ENCODE data around the gene DCHS2. TPM values are rescaled to one million over a fixed set of nuclear protein-coding genes. Genes with fewer than 3 reads are reported as not detected.

The DCHS2 gene
- total RNA-seq, 2 experiments from 2014 or later: not detected

DNA sequence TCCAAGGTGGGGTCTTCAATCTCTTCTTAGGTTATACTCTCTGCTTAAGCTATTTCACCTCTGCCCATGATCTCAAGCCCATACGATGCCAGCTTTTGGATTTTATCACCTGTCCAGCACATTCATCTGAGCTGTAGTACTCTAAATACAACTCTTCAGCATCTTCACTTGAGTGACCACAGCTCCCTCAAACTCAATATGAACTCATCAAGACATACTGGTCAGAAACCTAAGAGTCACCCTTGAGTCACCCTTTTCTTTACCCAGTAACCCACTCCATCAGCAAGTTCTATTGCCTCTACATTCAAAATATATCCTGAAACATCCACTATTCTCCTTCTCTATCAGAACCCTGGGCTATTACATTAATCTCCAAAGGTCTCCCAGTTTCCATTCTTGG lies 69.4 kb downstream of the DCHS2 start:
- H3K27ac Mint-ChIP-seq: no peak overlapping the region
- ChIA-PET POLR2A (no interaction called here), CTCF (no interaction called here)
- no peak overlapping the region for H3K4me3 Mint-ChIP-seq
- no peaks in the 10 kb centered on the region for H3K9me3 Mint-ChIP-seq
- no peaks in the 10 kb centered on the region for H3K36me3 Mint-ChIP-seq (ENCODE audit: low read depth)
- H3K27me3 Mint-ChIP-seq: peaks cover 22% of the 10 kb centered on the region
- H3K4me1 Mint-ChIP-seq: peaks cover 3% of the 10 kb centered on the region
- DNase-seq: no peak

DNA sequence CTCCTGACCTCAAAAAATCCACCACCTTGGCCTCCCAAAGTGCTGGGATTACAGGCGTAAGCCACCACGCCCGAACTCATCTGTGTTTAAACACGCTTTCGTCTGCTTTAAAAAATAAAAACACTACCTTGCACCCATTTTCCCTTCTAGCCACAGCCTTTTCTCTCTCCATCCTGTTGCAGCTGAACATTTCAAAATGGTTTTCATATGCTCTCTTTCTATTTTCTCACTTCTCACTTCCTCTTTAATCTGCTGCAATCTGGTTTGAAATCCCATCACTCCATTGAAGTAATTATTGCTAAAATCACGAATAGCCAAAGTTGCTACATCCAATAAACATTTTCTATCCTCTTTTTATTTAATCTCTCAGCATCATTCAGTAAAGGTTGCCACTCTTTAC lies 70.0 kb downstream of the DCHS2 start:
- ChIA-PET POLR2A (no interaction called here), CTCF (no interaction called here)
- no peak for DNase-seq
- Mint-ChIP-seq H3K27me3 (peaks cover 28% of the 10 kb centered on the region), H3K4me3 (no peak overlapping the region), H3K27ac (no peak overlapping the region), H3K9me3 (no peaks in the 10 kb centered on the region), H3K36me3 (ENCODE audit: low read depth) (no peaks in the 10 kb centered on the region), H3K4me1 (peaks cover 7% of the 10 kb centered on the region)

DNA sequence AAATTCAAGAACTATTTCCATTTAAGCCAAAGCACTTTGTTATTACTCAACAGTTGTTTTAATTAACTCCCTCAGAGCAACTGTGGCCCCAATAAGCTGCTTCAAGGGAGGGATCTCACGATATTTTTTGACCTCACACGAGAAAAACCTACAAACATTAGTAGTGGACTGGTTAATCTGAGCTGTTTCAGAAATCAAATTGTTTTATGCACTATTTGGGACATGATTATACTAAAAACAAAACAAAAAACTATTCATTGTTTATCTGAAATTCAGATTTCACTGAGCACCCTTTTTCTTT lies 74.3 kb downstream of the DCHS2 start:
- ChIA-PET CTCF (interaction anchor here (0.6 kb wide), 1 partner anchor 53 kb away, joined by 3 read pairs; no protein-coding TSS in a partner anchor), POLR2A (no interaction called here)
- no peak for DNase-seq
- H3K9me3 Mint-ChIP-seq: no peaks in the 10 kb centered on the region
- no peak overlapping the region for H3K4me3 Mint-ChIP-seq
- H3K27me3 Mint-ChIP-seq: peaks cover 44% of the 10 kb centered on the region
- H3K27ac Mint-ChIP-seq: no peak overlapping the region
- H3K4me1 Mint-ChIP-seq: peaks cover 14% of the 10 kb centered on the region
- H3K36me3 Mint-ChIP-seq (ENCODE audit: low read depth): no peaks in the 10 kb centered on the region

DNA sequence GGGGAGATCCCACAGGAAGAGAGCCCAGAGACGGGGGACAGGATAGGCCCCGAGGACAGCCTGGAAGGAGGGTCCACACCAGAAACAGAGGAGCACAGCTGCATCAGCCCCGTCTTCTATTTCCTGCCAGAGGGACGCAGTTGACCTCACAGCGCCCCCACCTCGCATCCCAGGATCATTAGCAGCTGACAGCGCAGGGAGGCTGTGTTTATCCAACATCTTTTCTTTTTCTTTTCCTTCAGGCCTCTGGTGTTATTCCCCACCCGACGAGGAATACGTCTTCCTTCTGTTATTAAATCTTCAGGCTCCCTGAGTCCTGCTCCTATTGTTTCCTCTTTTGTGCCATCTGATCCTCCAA lies 75.4 kb downstream of the DCHS2 start:
- Mint-ChIP-seq H3K4me1 (peaks cover 14% of the 10 kb centered on the region), H3K9me3 (no peaks in the 10 kb centered on the region), H3K4me3 (peak overlapping the region; percentile 14), H3K27me3 (peaks cover 36% of the 10 kb centered on the region), H3K27ac (no peak overlapping the region), H3K36me3 (ENCODE audit: low read depth) (no peaks in the 10 kb centered on the region)
- no peak for DNase-seq
- ChIA-PET POLR2A (no interaction called here), CTCF (interaction anchor here (0.7 to 1.1 kb wide), 2 partner anchors 68 to 134 kb away, joined by 3 read pairs; partner anchors contain the start of gene PLRG1)

DNA sequence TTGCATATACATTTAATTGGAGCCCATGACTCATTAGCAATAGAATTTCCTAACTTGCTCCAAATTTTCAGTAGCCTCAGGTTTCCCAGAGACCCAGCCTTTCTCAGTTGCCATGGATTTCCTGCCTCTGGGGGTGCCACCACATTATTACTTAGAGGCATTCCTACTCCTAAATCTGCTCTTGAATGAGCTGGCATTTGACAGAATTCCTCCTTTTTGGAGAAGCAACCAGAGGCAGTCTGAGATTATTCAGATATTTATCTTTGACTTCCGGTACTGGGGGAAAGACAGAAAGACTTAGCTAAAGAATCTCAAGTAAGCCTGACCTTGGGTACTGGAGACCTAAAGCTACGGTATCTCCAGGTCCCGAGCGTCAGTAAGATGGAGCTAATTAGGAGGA lies 76.3 kb downstream of the DCHS2 start:
- DNase-seq: no peak
- no peak overlapping the region for H3K4me3 Mint-ChIP-seq
- H3K9me3 Mint-ChIP-seq: no peaks in the 10 kb centered on the region
- peaks cover 14% of the 10 kb centered on the region for H3K4me1 Mint-ChIP-seq
- ChIA-PET POLR2A (no interaction called here), CTCF (interaction anchor here (1.1 kb wide), 1 partner anchor 69 kb away, joined by 3 read pairs; no protein-coding TSS in a partner anchor)
- peaks cover 40% of the 10 kb centered on the region for H3K27me3 Mint-ChIP-seq
- H3K27ac Mint-ChIP-seq: no peak overlapping the region
- H3K36me3 Mint-ChIP-seq (ENCODE audit: low read depth): no peaks in the 10 kb centered on the region

DNA sequence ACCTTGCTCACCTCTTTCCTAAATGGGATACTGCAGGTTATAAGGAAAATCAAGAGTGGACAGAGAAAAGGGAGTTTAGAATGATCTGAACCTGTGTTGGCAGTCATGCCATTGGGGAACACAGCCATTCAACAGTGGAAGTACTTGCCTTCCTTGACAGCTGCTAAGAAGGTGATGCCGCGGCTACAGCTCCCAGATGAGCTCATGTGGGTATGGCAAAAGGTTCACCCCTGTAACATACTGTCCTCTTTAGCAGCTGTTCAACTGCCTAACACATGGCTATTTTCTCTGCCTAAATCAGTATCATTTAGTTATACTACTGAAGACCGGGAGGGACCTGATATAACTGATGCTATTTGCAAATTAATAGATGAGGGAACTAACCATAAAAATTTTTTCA lies 76.8 kb downstream of the DCHS2 start:
- no peak for DNase-seq
- Mint-ChIP-seq H3K4me3 (no peak overlapping the region), H3K27ac (no peak overlapping the region), H3K9me3 (no peaks in the 10 kb centered on the region), H3K4me1 (peaks cover 14% of the 10 kb centered on the region), H3K36me3 (ENCODE audit: low read depth) (no peaks in the 10 kb centered on the region), H3K27me3 (peaks cover 39% of the 10 kb centered on the region)
- ChIA-PET POLR2A (no interaction called here), CTCF (interaction anchor here (1.0 to 1.1 kb wide), 2 partner anchors 16 to 70 kb away, joined by 3 to 5 read pairs; no protein-coding TSS in a partner anchor)

DNA sequence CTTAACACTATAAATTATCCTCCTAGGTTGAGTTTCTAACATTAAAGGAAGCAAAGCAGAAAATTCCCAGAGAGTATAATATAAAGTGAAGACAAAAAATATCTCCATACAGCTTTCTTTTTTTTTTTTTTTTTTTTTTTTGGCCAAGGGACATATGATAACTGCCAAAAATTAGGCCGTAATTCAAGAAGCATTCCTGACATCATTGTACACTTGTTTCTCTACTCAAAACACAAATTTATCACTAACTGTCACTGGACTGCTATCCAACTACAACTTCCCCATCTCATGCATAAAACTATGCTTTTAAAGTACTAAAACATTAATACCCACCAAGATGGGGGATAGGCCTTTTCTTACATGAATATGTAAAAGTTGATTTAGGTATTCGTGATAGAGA lies 77.2 kb downstream of the DCHS2 start:
- Mint-ChIP-seq H3K4me3 (no peak overlapping the region), H3K4me1 (peaks cover 14% of the 10 kb centered on the region), H3K27ac (no peak overlapping the region), H3K27me3 (peaks cover 37% of the 10 kb centered on the region), H3K36me3 (ENCODE audit: low read depth) (no peaks in the 10 kb centered on the region), H3K9me3 (no peaks in the 10 kb centered on the region)
- ChIA-PET CTCF (interaction anchor here (1.0 kb wide), 1 partner anchor 16 kb away, joined by 5 read pairs; no protein-coding TSS in a partner anchor), POLR2A (no interaction called here)
- no peak for DNase-seq

DNA sequence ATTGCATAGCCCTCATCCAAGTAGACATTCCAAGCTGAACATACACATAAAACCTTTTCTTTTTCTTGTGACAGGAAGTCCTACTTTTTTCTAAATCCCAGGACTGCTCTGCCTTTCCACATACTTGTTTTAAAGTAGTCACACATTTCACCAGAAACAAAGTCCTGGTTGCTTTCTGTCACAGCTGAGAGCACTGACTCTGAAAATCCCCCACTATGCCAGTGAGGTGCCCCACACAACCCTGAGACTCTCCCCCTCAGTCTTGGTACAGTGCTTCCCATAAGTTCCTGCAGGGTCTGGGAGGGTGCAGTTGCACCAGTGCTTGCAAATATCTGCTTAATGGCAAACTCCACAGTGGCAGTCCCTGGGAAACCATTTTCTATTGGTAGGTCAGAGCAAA lies 84.2 kb downstream of the DCHS2 start:
- CTCF ChIA-PET: no interaction called here

DNA sequence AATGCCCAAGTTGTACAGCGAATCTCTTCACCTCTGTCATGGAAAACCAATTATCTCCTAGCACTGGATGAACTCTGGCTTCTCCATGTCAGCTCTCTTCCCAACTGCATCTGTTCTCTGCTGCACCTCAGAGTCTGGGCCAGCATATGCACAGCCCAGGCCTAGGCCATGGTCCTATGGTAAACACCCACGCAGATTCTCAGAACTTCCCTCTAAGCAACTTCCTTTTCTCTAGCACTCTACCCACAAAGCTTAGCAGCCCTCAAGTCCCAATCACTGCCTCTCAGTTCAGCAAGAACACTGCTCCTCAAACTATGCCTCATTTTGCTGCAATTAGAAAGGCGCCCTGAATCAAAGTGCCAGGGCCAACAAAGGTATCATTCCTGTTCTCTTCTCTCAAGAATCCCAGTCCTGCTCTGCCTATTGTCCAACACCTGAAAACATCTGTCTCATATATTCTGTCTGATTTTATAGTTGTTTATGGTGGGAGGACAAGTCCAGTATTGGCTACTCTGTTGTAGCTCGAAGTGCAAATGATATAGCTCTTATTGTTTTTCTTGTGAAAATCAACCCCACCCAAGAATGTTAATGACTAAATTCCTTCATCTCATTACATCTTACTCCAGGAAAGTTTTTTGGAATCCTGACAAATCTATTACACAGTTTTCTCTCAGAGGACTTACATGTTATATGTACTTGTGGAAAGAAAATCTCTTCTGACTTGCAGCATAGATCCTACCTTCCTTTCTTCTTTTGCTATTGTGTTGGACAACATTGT lies 85.4 kb downstream of the DCHS2 start:
- no peak for DNase-seq
- POLR2A ChIA-PET: no interaction called here
- H3K36me3 Mint-ChIP-seq (ENCODE audit: low read depth): no peaks in the 10 kb centered on the region
- H3K4me3 Mint-ChIP-seq: no peak overlapping the region
- H3K27me3 Mint-ChIP-seq: peaks cover 7% of the 10 kb centered on the region
- H3K9me3 Mint-ChIP-seq: no peaks in the 10 kb centered on the region
- no peak overlapping the region for H3K27ac Mint-ChIP-seq
- CTCF ChIA-PET: no interaction called here
- peaks cover 1% of the 10 kb centered on the region for H3K4me1 Mint-ChIP-seq

More for the DNA sequence above, 84.2 kb downstream of the DCHS2 start:
- Mint-ChIP-seq H3K4me1 (peaks cover 1% of the 10 kb centered on the region), H3K9me3 (no peaks in the 10 kb centered on the region), H3K27ac (no peak overlapping the region), H3K4me3 (no peak overlapping the region), H3K36me3 (ENCODE audit: low read depth) (no peaks in the 10 kb centered on the region), H3K27me3 (peaks cover 7% of the 10 kb centered on the region)
- no peak for DNase-seq
- POLR2A ChIA-PET: no interaction called here

DNA sequence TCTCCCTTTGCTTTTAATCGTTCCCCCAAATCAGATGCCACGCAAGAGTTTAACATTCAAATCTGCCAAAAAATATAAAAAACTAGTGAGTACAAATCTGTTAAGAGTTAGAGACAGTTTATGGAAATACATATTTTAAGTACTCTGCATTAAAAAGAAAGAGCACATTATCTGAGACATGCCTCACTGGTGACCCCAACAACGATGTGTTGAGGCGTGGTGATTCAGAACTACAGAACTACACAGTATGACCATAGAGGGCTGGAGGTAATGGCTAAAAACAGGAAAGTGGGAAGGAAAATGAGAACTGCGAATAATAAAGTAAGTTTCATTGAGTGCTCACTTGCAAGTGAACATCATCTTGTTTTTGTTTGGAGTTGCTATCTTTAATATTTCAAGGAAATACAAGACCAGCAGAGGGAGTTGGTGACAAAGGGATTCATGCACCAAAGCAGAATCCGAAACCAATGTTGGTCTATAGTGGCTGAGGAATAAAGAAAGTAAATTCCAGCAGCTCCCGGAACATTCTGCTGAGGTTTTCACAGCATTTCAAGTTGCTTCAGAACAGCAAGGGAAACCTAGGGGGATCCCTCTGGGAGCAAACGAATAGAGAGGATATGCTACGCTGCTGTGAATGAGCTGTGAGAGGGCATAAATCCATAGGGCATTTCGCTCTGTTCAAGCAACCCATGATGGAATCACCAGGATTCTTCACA lies 92.2 kb downstream of the DCHS2 start:
- POLR2A ChIA-PET: no interaction called here
- no peaks in the 10 kb centered on the region for H3K27me3 Mint-ChIP-seq
- no peak for DNase-seq
- H3K36me3 Mint-ChIP-seq (ENCODE audit: low read depth): no peaks in the 10 kb centered on the region
- no peak overlapping the region for H3K27ac Mint-ChIP-seq
- H3K4me1 Mint-ChIP-seq: no peaks in the 10 kb centered on the region
- H3K4me3 Mint-ChIP-seq: no peak overlapping the region
- no peaks in the 10 kb centered on the region for H3K9me3 Mint-ChIP-seq
- CTCF ChIA-PET: interaction anchor here (0.8 kb wide), 1 partner anchor 15 kb away, joined by 5 read pairs; no protein-coding TSS in a partner anchor

DNA sequence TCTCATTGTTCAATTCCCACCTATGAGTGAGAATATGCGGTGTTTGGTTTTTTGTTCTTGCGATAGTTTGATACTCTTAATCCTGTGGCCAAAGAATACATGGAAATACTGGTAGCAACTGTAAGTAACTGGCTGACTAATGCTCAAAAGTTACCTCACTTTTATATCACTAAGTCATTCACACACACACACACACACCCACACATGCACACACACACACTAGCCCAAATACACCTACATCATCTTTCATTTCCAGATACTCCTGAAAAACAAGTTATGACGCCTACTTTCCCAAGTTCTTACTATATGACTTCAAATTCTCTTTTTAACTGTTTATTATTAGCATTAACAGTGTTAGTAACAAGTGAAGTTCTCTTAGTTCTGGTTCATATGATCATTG lies 101.3 kb downstream of the DCHS2 start:
- H3K27me3 Mint-ChIP-seq: peaks cover 5% of the 10 kb centered on the region
- ChIA-PET CTCF (no interaction called here), POLR2A (no interaction called here)
- no peaks in the 10 kb centered on the region for H3K4me1 Mint-ChIP-seq
- H3K9me3 Mint-ChIP-seq: peaks cover 3% of the 10 kb centered on the region
- H3K4me3 Mint-ChIP-seq: no peak overlapping the region
- no peak overlapping the region for H3K27ac Mint-ChIP-seq
- no peaks in the 10 kb centered on the region for H3K36me3 Mint-ChIP-seq (ENCODE audit: low read depth)
- no peak for DNase-seq

DNA sequence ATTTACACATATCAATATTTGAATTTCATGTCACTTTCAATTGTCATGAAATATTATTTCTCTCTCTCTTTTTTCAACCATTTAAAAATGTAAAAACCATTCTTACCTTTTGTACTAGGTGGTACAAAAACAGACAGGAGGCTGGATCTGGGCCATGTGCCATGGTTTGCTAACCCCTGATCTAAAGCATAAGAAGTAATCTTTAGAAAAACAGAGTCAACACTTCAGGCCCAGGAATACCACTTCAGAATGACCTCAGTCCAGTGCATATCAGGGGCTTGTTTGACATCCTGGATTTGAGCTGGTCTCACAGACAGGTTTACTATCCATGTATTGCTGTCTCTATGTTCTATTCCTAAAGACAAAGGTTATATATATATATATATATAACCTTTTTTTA lies 102.5 kb downstream of the DCHS2 start:
- no peaks in the 10 kb centered on the region for H3K4me1 Mint-ChIP-seq
- no peak overlapping the region for H3K4me3 Mint-ChIP-seq
- POLR2A ChIA-PET: no interaction called here
- H3K27ac Mint-ChIP-seq: no peak overlapping the region
- CTCF ChIA-PET: no interaction called here
- H3K9me3 Mint-ChIP-seq: peaks cover 7% of the 10 kb centered on the region
- DNase-seq: no peak
- H3K27me3 Mint-ChIP-seq: peaks cover 5% of the 10 kb centered on the region
- no peaks in the 10 kb centered on the region for H3K36me3 Mint-ChIP-seq (ENCODE audit: low read depth)

DNA sequence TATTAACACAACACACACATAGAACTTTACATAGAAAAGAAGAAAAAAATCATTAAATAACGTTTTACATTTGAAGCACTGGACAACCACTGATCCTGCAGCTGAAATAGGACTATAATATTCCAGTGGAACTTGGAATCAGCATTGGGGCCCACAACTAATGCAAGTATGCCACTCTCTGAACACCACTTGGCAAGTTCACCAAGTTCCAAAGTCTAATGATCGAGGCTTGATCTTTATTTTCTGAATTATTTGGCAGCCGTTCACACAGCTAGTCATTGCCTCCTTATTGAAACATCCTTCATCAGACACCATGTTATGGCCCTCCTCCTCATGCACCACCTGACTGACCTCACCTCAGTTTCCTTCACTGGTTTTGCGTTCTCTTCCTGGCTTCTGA lies 107.6 kb downstream of the DCHS2 start:
- Mint-ChIP-seq H3K4me3 (no peak overlapping the region), H3K9me3 (peaks cover 7% of the 10 kb centered on the region), H3K27ac (no peak overlapping the region), H3K4me1 (no peaks in the 10 kb centered on the region), H3K36me3 (ENCODE audit: low read depth) (no peaks in the 10 kb centered on the region), H3K27me3 (no peaks in the 10 kb centered on the region)
- DNase-seq: no peak
- ChIA-PET POLR2A (no interaction called here), CTCF (no interaction called here)

DNA sequence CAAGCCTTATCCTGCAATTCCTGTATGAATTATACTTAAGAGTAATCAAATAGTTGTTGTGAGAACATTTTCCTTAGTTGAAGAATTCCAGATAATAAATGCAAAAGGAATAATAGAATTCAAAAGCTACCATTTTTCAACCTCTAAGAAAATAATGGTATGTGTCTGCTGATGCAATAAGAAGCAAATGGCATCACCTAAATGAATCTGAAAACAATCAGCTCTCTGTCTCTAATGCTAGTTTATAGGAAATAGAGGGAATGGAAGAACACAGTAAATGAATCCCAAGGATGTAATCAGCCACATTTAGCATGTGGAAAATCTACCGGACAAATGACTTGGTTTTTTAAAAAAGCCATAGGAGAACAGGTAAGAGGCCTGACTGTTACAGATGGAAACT lies 115.1 kb downstream of the DCHS2 start:
- H3K9me3 Mint-ChIP-seq: no peaks in the 10 kb centered on the region
- H3K4me1 Mint-ChIP-seq: no peaks in the 10 kb centered on the region
- POLR2A ChIA-PET: no interaction called here
- no peak for DNase-seq
- H3K27me3 Mint-ChIP-seq: peaks cover 1% of the 10 kb centered on the region
- CTCF ChIA-PET: no interaction called here
- no peak overlapping the region for H3K27ac Mint-ChIP-seq
- no peaks in the 10 kb centered on the region for H3K36me3 Mint-ChIP-seq (ENCODE audit: low read depth)
- H3K4me3 Mint-ChIP-seq: no peak overlapping the region
